TTC549 (cell line): ENCODE results near the gene RER1.

Experiments
- FAIRE-seq: peaks from 2 replicates; lab custom pipeline; 2012; peaks lifted over from hg19 to GRCh38; lab: Jason Lieb, UNC

RER1 gene

GRCh38 chr1:2408456-2408855 lies 16.8 kb downstream of the RER1 start:
- no peak for FAIRE-seq

GRCh38 chr1:2408859-2409276 lies 17.2 kb downstream of the RER1 start:
- FAIRE-seq, result no peak

- FAIRE-seq, result no peak
These were observed 18.1 kb downstream of the RER1 start for GRCh38 chr1:2409745-2410144.

- FAIRE-seq, result no peak
These were observed 20.3 kb downstream of the RER1 start for GRCh38 chr1:2411801-2412394.

GRCh38 chr1:2412395-2412772 lies 20.7 kb downstream of the RER1 start, which contains the start of gene PEX10:
TSS of gene PEX10 (minus strand) at chr1:2412564. CDS start at chr1:2412502, 62 bp downstream.
- FAIRE-seq, result no peak

- no peak for FAIRE-seq
These were observed 21.3 kb downstream of the RER1 start for GRCh38 chr1:2412773-2413494.

- no peak for FAIRE-seq
These were observed 22.1 kb downstream of the RER1 start for GRCh38 chr1:2413495-2414296.

GRCh38 chr1:2414297-2414958 lies 22.8 kb downstream of the RER1 start:
- no peak for FAIRE-seq

- no peak for FAIRE-seq
These were observed 23.7 kb downstream of the RER1 start for GRCh38 chr1:2415337-2415736.

- FAIRE-seq, result no peak
These were observed 24.2 kb downstream of the RER1 start for GRCh38 chr1:2415801-2416208.

- no peak for FAIRE-seq
These were observed 24.8 kb downstream of the RER1 start for GRCh38 chr1:2416403-2416802.

- FAIRE-seq, result no peak
These were observed 25.6 kb downstream of the RER1 start for GRCh38 chr1:2417083-2417832.

GRCh38 chr1:2417833-2418225 lies 26.2 kb downstream of the RER1 start:
- no peak for FAIRE-seq

- no peak for FAIRE-seq
These were observed 27.2 kb downstream of the RER1 start for GRCh38 chr1:2418791-2419320.

- FAIRE-seq, result no peak
These were observed 27.8 kb downstream of the RER1 start for GRCh38 chr1:2419416-2419815.

- FAIRE-seq, result no peak
These were observed 30.9 kb downstream of the RER1 start for GRCh38 chr1:2422523-2422922.

- no peak for FAIRE-seq
These were observed 34.3 kb downstream of the RER1 start for GRCh38 chr1:2425892-2426291.

- FAIRE-seq, result no peak
These were observed 34.9 kb downstream of the RER1 start for GRCh38 chr1:2426540-2426939.

GRCh38 chr1:2427051-2427450 lies 35.4 kb downstream of the RER1 start:
- no peak for FAIRE-seq

- no peak for FAIRE-seq
These were observed 36.3 kb downstream of the RER1 start for GRCh38 chr1:2427976-2428375.

GRCh38 chr1:2428490-2428889 lies 36.8 kb downstream of the RER1 start:
- FAIRE-seq, result no peak
